Kidney epithelial cell (primary cell): ENCODE data around the gene LRRC75B. TPM values are rescaled to one million over a fixed set of nuclear protein-coding genes. Genes with fewer than 3 reads are reported as not detected.
"Not testable (repeated sequence)": the region's sequence is repeated elsewhere in the genome, so short reads cannot be mapped to it uniquely, and the experiment has no call there.

Experiments used
- DNase-seq: peaks from one replicate; pipeline ENCODE4 v3.0.0-alpha.2; 2010; ENCODE audit warnings: low read depth
- H3K27me3 ChIP-seq: 2 replicates; pipeline ENCODE4 v1.6.0; 2011; ENCODE audit warnings: low read length; ENCODE audit not compliant: control insufficient read depth, insufficient read depth
- H3K36me3 ChIP-seq: 2 replicates; pipeline ENCODE4 v1.5.1; 2011; ENCODE audit warnings: low read length; ENCODE audit not compliant: control insufficient read depth, insufficient read depth
- H3K4me3 ChIP-seq: 2 replicates; pipeline ENCODE4 v1.5.1; 2011; ENCODE audit warnings: low read depth, mild to moderate bottlenecking, control low read depth, low read length
- CTCF ChIP-seq: IDR thresholded peaks from 2 replicates; pipeline ENCODE4 v1.5.1; 2011; ENCODE audit warnings: mild to moderate bottlenecking, moderate library complexity, low read length, control low read depth, inconsistent platforms; ENCODE audit not compliant: insufficient read depth, poor library complexity, severe bottlenecking
- total RNA-seq: library from RNA; depleted of rRNA; stranded (reverse); fragments of >200 nt; gene quantifications from 2 replicates; pipeline ENCODE4 v1.2.3, GENCODE V29; 2015

LRRC75B gene
- 17.3 and 18.1 TPM in 2 replicates for total RNA-seq

- H3K4me3 ChIP-seq = peak within 1 kb of the TSS; percentile 54
- TF ChIP-seq CTCF = no peak
- no peaks in the 10 kb centered on the region for H3K36me3 ChIP-seq
- DNase-seq = no peak
- no peaks in the 10 kb centered on the region for H3K27me3 ChIP-seq
These were observed at the start of gene LRRC75B for GRCh38 chr22:24592851-24593558. LRRC75B (minus strand) TSS chr22:24593073; CDS start chr22:24593039, 34 bp downstream.

DNA sequence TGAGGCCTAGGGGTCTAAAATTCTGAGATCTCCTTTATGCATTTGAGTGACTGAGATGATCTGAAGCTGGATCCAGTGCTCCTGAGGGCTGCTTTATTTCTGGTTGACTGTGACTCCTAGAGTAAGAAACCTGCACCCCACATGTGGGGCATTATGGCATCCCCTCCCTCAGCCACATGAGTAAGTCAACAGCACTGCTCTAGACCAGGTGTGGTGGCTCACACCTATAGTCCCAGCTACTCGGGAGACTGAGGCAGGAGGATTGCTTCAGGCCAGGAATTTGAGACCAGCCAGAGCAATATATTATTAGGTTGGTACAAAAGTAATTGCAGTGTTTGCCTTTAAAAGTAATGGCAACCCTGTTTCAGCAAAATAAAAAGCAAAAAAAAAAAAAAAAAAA, 49.4 kb upstream of the LRRC75B start:
- DNase-seq, H3K36me3 ChIP-seq, H3K4me3 ChIP-seq, H3K27me3 ChIP-seq: not testable (repeated sequence)

GRCh38 chr22:24636513-24636912, 43.6 kb upstream of the LRRC75B start:
- not testable (repeated sequence) for H3K4me3 ChIP-seq

DNA sequence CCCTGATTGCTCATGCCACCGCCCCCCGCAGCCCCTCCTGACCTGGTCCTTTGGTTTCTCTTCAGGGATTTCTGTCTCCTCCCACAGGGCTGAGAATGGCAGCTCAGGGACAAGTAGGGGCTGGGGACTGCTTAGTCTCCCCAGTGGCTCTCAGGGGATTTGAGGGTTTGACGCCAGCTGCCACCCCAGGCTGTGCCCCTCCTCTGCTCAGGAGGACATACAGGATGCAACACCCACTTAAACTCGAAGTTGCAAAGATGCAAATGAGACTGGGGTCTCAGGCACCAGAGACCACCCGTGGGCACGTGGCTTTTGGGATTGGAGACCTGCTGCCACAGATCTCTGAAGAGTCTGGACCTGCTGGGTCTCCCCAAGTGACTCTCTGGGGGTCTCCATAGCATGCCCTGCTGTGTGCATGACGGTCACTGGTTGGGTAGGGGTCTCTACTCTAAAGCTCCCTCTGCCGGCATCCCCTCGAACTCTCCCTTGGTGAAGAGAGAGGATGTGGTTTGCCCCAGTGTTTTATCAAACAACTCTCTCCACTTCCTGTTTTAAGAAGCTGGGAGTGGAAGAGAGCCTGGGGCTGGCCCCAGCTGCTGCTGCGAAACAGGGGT, 42.0 kb upstream of the LRRC75B start:
- not testable (repeated sequence) for H3K4me3 ChIP-seq, DNase-seq, H3K27me3 ChIP-seq, H3K36me3 ChIP-seq

More at GRCh38 chr22:24636513-24636912, 43.6 kb upstream of the LRRC75B start:
- not testable (repeated sequence) for H3K36me3 ChIP-seq, DNase-seq, H3K27me3 ChIP-seq

DNA sequence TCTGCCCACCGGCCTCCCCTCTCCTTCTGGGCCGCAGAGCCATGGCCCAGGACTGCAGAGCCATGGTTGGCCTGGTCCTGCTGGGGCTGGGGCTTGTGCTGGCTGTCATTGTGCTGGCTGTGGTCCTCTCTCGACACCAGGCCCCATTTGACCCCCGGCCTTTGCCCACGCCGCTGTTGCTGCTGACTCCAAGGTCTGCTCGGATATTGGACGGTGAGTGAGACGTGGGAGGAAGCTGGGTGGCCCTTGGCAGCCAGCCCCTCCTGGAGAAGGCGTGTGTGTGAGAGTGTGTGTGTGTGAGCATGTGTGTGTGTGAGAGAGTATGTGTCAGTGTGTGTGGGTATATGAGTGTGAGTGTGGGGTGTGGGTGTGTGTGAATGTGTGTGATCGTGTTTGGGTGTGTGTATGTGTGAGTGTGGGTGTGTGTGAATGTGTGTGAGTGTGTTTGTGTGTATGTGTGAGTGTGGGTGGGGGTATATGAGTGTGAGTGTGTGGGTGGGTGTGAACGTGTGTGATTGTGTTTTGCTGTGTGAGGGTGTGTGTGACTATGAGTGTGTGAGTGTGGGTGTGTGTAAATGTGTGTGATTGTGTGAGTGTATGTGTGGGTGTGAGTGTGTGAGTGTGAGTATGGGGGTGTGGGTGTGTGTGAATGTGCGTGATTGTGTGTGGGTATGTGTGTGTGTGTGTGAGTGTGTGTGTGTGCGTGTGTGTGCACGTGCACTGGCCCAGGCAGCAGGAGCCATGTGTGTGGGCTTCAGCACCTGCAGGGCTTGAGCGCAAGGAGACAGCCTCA, 40.6 kb upstream of the LRRC75B start:
- not testable (repeated sequence) for H3K36me3 ChIP-seq, DNase-seq, H3K27me3 ChIP-seq, H3K4me3 ChIP-seq

DNA sequence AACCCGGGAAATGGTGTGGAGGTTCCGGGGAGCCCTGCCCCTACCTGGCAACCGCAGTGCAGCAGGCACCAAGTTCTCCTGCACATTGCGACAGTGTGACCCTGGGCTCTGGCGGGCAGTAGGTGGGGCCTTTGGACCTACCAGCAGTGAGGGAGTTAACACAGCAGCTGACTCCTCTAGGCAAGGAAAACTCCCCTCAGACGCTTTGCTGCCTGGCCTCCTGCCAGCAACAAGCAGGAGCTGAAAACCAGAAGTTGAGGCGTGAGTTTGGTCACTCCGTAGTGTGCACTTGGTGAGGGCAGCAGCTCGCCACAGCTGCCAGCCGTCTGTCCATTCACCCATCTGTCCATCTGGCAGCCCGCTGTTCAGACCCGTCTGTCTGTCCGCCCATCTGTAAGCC, 39.8 kb upstream of the LRRC75B start:
- H3K36me3 ChIP-seq, H3K4me3 ChIP-seq, H3K27me3 ChIP-seq, DNase-seq: not testable (repeated sequence)

GRCh38 chr22:24631430-24632122, 38.7 kb upstream of the LRRC75B start:
- H3K4me3 ChIP-seq, DNase-seq, H3K36me3 ChIP-seq, H3K27me3 ChIP-seq: not testable (repeated sequence)

DNA sequence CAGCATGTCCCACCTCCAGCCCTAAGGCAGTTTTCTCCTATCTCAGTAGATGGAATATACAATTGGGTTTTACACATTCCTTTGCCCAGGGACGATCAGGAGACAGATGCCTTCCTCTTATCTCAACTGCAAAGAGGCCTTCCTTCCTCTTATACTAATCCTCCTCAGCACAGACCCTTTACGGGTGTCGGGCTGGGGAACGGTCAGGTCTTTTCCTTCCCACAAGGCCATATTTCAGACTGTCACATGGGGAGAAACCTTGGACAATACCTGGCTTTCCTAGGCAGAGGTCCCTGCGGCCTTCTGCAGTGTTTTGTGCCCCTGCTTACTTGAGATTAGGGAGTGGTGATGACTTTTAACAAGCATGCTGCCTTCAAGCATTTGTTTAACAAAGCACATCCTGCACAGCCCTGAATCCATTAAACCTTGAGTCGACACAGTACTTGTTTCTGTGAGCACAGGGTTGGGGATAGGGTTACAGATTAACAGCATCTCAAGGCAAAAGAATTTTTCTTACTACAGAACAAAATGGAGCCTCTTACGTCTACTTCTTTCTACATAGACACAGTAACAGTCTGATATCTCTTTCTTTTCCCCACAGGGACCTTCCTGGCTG, 38.0 kb upstream of the LRRC75B start:
- DNase-seq, H3K36me3 ChIP-seq, H3K27me3 ChIP-seq, H3K4me3 ChIP-seq: not testable (repeated sequence)

DNA sequence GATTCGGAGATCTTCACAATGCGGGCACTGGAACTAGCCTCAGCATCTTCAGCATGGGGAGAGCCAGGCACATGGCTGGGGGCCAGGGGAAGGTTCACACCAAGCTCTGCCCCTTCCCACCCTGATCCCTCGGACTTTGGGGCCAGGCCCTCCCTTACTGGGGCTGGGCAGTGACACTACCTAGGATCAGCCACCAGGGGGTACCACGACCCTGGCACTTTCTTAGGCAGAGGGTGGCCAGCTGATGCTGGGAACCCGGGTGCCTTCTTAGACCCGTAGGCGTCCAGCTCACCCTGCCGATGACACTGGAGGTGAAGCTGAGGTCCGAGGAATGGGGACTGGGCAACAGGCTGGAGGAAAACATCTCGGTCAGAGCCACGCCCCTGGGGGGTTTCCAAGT, 36.2 kb upstream of the LRRC75B start:
- H3K27me3 ChIP-seq, H3K36me3 ChIP-seq, DNase-seq, H3K4me3 ChIP-seq: not testable (repeated sequence)

DNA sequence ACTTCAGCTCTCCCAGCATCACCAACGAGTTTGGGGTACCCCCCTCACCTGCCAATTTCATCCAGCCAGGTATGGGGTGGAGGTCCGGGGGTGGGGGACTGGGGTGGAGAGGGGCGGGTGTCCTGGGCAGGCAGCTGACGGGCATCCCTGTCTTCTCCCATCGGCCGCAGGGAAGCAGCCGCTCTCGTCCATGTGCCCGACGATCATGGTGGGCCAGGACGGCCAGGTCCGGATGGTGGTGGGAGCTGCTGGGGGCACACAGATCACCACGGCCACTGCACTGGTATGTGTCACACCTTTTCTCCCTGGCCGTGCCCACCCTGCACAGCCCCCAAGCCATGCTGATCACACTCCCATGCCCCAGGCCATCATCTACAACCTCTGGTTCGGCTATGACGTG, 35.0 kb upstream of the LRRC75B start:
- not testable (repeated sequence) for DNase-seq, H3K4me3 ChIP-seq, H3K36me3 ChIP-seq, H3K27me3 ChIP-seq

DNA sequence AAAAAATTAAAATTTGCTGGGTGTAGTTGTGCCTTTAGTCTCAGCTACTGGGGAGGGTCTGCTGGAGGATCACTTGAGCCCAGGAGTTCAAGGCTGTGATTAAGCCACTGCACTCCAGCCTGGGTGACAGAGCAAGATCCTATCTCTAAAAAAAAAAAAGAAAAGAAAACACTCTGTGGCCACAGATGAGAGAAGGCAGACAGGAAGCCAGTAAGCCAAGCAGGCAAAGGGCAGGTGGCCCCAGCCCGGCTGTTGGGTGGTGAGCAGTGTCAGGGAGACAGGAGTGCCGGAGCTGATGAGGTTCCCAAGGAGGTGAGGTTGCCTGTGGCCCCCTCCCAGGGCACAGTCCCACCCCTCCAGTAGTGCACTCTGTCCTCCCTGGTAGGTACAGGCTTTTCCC, 29.7 kb upstream of the LRRC75B start:
- not testable (repeated sequence) for H3K4me3 ChIP-seq, DNase-seq, H3K36me3 ChIP-seq, H3K27me3 ChIP-seq

GRCh38 chr22:24621244-24621643, 28.4 kb upstream of the LRRC75B start:
- not testable (repeated sequence) for H3K36me3 ChIP-seq, H3K4me3 ChIP-seq, DNase-seq, H3K27me3 ChIP-seq

DNA sequence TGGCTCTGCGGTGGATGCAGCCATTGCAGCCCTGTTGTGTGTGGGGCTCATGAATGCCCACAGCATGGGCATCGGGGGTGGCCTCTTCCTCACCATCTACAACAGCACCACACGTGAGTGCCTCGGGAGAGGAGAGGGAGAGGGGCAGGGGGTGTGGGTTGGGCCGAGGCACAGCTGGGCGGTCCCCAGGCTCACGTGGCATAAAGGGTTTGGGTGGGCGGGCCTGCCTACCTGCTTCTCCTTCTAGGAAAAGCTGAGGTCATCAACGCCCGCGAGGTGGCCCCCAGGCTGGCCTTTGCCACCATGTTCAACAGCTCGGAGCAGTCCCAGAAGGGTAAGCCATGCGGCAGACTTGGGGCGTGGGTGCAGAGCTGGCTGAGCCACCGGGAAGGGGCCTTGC, 21.9 kb upstream of the LRRC75B start:
- not testable (repeated sequence) for H3K27me3 ChIP-seq, H3K36me3 ChIP-seq, H3K4me3 ChIP-seq, DNase-seq
